ENCODE data around the gene PRR15. TPM values are rescaled to one million over a fixed set of nuclear protein-coding genes. Genes with fewer than 3 reads are reported as not detected.

The PRR15 gene
- total and polyA plus RNA-seq, 2 of the 13 experiments (the other 11 are each of a cell fraction or from before 2014, with no cell fraction given) = 2.3 to 7.8 TPM

DNA sequence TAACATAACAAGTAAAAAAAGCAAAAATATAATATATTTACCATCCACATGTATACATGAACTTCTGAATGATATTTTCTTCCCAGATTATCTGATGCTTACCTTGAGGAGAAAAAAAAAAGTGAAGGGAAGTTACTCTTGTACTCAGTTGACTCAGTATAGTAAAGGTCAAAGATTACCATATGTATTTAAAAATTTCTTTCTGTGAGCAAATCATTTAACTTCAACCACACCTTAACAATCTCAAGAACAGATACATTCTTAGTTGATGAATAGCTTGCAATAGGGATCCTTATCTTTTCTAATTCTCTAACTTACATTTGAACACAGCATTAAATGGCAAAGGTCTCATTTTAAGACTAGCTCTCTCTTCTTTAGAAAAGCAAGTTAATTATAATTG lies 29.8 kb downstream of the PRR15 start:
- ChIA-PET POLR2A (no interaction called here), CTCF (ENCODE audit: low intra/inter-chr PET ratio, low total read pairs) (no interaction called here)
- Histone ChIP-seq H3K36me3 (replicated peaks in 1 of 2; ENCODE audit: control insufficient read depth in 1 of 2, insufficient read depth in 2 of 2, low read length in 2 of 2) (no peaks in the 10 kb centered on the region), H3K4me3 (replicated peaks in 1 of 3; ENCODE audit: insufficient read depth in 1 of 3, low read depth in 2 of 3, low read length in 3 of 3) (no peak overlapping the region), H3K79me2 (ENCODE audit: insufficient read depth, low read length) (no peaks in the 10 kb centered on the region), H3K9me3 (ENCODE audit: low read length) (no peaks in the 10 kb centered on the region), H3K27ac (ENCODE audit: extremely low read length, insufficient read depth, low read length) (no peak overlapping the region), H3K27me3 (ENCODE audit: control insufficient read depth in 1 of 2, insufficient read depth in 2 of 2, low read length in 2 of 2) (no peaks in the 10 kb centered on the region), H4K20me1 (ENCODE audit: insufficient read depth, low read length) (no peaks in the 10 kb centered on the region), H2AFZ (ENCODE audit: low read length) (no peak overlapping the region), H3K4me2 (ENCODE audit: low read depth, low read length) (no peak overlapping the region), H3K9ac (ENCODE audit: insufficient read depth, low read depth, low read length) (no peak overlapping the region), H3K4me1 (ENCODE audit: insufficient read depth, low read length) (peaks cover 16% of the 10 kb centered on the region)
- FAIRE-seq (no peak), DNase-seq (ENCODE audit: low spot score) (no peak), ATAC-seq (no peak)
- no TSS peak for BruUV-seq (replicated peaks)
- TF ChIP-seq GABPB1 (CRISPR knock-in tag; IDR thresholded peaks at IDR 0.05) (no peak), NFKBIZ (CRISPR knock-in tag; IDR thresholded peaks at IDR 0.05) (no peak)
- in situ Hi-C loops (cut with HindIII; ENCODE audit: extremely low pct_ligation_motif_present, low pct_unique_long_range_greater_than_20kb) = no loop called here
- intact Hi-C loops (cut with micrococcal nuclease; ENCODE audit: unreplicated experiment) = no loop called here

DNA sequence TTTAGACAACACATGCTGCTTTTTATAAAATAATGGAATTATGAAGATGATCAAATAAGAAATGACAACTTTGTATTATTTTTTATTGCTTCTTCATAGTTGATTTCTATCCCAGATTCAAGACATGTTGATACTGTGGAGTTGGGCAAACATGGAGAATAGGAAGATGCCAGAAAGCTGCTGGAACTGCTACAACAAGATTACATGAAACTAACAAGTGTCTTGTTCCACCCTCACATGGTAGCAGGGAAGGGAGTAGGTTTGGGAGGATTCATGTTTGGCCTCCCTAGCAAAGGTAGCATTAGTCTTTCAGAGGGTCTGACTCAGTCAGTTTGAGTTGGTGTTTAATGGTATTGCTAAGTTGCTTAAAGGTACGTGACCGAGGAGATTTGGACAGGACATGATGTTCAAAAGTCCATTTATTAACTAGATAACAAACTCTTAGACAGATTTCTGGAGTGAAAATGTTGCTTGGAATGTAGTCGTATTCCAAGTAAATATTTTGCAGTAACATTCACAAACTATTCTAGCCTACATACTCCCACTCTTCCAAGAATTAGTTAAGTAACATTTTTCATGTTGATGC lies 33.1 kb downstream of the PRR15 start:
- Histone ChIP-seq H3K9me3 (ENCODE audit: low read length) (no peaks in the 10 kb centered on the region), H4K20me1 (ENCODE audit: insufficient read depth, low read length) (no peaks in the 10 kb centered on the region), H3K4me1 (ENCODE audit: insufficient read depth, low read length) (peaks cover 15% of the 10 kb centered on the region), H2AFZ (ENCODE audit: low read length) (no peak overlapping the region), H3K27ac (ENCODE audit: extremely low read length, insufficient read depth, low read length) (no peak overlapping the region), H3K9ac (ENCODE audit: insufficient read depth, low read depth, low read length) (no peak overlapping the region), H3K4me2 (ENCODE audit: low read depth, low read length) (no peak overlapping the region), H3K79me2 (ENCODE audit: insufficient read depth, low read length) (no peaks in the 10 kb centered on the region), H3K4me3 (replicated peaks in 1 of 3; ENCODE audit: insufficient read depth in 1 of 3, low read depth in 2 of 3, low read length in 3 of 3) (no peak overlapping the region), H3K36me3 (replicated peaks in 1 of 2; ENCODE audit: control insufficient read depth in 1 of 2, insufficient read depth in 2 of 2, low read length in 2 of 2) (no peaks in the 10 kb centered on the region), H3K27me3 (ENCODE audit: control insufficient read depth in 1 of 2, insufficient read depth in 2 of 2, low read length in 2 of 2) (no peaks in the 10 kb centered on the region)
- FAIRE-seq (no peak), ATAC-seq (no peak), DNase-seq (ENCODE audit: low spot score) (no peak)
- CTCF ChIA-PET (ENCODE audit: low intra/inter-chr PET ratio, low total read pairs) = no interaction called here
- intact Hi-C loops (cut with micrococcal nuclease; ENCODE audit: unreplicated experiment) (no loop called here), in situ Hi-C loops (cut with HindIII; ENCODE audit: extremely low pct_ligation_motif_present, low pct_unique_long_range_greater_than_20kb) (no loop called here)
- WGBS (ENCODE audit: low lambda C conversion rate) = 49% methylated on average over 3 of the region's 3 CpGs
- POLR2A ChIA-PET = no interaction called here
- no TSS peak for BruUV-seq (replicated peaks)
- TF ChIP-seq ZNF431 (CRISPR knock-in tag; IDR thresholded peaks at IDR 0.05; ENCODE audit: borderline replicate concordance, low read depth) = no peak
- no peak for TF ChIP-seq AGO2 (optimal IDR thresholded peaks at IDR 0.05; ENCODE audit: low read depth, low read length)
- TF ChIP-seq, protein P1, sequence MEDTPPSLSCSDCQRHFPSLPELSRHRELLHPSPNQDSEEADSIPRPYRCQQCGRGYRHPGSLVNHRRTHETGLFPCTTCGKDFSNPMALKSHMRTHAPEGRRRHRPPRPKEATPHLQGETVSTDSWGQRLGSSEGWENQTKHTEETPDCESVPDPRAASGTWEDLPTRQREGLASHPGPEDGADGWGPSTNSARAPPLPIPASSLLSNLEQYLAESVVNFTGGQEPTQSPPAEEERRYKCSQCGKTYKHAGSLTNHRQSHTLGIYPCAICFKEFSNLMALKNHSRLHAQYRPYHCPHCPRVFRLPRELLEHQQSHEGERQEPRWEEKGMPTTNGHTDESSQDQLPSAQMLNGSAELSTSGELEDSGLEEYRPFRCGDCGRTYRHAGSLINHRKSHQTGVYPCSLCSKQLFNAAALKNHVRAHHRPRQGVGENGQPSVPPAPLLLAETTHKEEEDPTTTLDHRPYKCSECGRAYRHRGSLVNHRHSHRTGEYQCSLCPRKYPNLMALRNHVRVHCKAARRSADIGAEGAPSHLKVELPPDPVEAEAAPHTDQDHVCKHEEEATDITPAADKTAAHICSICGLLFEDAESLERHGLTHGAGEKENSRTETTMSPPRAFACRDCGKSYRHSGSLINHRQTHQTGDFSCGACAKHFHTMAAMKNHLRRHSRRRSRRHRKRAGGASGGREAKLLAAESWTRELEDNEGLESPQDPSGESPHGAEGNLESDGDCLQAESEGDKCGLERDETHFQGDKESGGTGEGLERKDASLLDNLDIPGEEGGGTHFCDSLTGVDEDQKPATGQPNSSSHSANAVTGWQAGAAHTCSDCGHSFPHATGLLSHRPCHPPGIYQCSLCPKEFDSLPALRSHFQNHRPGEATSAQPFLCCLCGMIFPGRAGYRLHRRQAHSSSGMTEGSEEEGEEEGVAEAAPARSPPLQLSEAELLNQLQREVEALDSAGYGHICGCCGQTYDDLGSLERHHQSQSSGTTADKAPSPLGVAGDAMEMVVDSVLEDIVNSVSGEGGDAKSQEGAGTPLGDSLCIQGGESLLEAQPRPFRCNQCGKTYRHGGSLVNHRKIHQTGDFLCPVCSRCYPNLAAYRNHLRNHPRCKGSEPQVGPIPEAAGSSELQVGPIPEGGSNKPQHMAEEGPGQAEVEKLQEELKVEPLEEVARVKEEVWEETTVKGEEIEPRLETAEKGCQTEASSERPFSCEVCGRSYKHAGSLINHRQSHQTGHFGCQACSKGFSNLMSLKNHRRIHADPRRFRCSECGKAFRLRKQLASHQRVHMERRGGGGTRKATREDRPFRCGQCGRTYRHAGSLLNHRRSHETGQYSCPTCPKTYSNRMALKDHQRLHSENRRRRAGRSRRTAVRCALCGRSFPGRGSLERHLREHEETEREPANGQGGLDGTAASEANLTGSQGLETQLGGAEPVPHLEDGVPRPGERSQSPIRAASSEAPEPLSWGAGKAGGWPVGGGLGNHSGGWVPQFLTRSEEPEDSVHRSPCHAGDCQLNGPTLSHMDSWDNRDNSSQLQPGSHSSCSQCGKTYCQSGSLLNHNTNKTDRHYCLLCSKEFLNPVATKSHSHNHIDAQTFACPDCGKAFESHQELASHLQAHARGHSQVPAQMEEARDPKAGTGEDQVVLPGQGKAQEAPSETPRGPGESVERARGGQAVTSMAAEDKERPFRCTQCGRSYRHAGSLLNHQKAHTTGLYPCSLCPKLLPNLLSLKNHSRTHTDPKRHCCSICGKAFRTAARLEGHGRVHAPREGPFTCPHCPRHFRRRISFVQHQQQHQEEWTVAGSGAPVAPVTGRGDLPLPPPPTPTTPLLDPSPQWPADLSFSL (CRISPR knock-in tag; IDR thresholded peaks at IDR 0.05) = no peak
- no peak for TF ChIP-seq ZNF101 (CRISPR knock-in tag; IDR thresholded peaks at IDR 0.05; ENCODE audit: borderline replicate concordance, low read depth)
- no peak for TF ChIP-seq DR1 (CRISPR knock-in tag; IDR thresholded peaks at IDR 0.05)
- no peak for TF ChIP-seq ZNF552 (CRISPR knock-in tag; IDR thresholded peaks at IDR 0.05; ENCODE audit: borderline replicate concordance)
- no peak for TF ChIP-seq ZNF367 (CRISPR knock-in tag; IDR thresholded peaks at IDR 0.05; ENCODE audit: borderline replicate concordance)
